Spleen (tissue), 11 donors: Measurements from ENCODE around the gene TMEM178B. TPM values are rescaled to one million over a fixed set of nuclear protein-coding genes. Genes with fewer than 3 reads are reported as not detected.

Experiments
- DNase-seq: peaks from one replicate; pipeline ENCODE4 v3.0.0-alpha.2; 2020
- H3K27ac ChIP-seq, 8 donors: fragments of 200-600 bp; sonication (generic) in 7 of 8; 1 replicate in 4 of 8; 2 replicates in 4 of 8; pipeline versions ENCODE4 v1.5.0 to v1.8.0; 2016 to 2021; ENCODE audit warnings: inconsistent platforms in 4 of 8, mild to moderate bottlenecking in 4 of 8, moderate library complexity in 1 of 8
- H3K27me3 ChIP-seq, 7 donors: fragments of 200-600 bp; sonication (generic) in 6 of 7; replicated peaks in 1 of 7; 1 replicate in 4 of 7; 2 replicates in 3 of 7; pipeline versions ENCODE4 v1.5.0 to v1.8.0; 2016 to 2021; ENCODE audit warnings: inconsistent platforms in 3 of 7, mild to moderate bottlenecking in 1 of 7
- H3K36me3 ChIP-seq, 6 donors: fragments of 200-600 bp; sonication (generic) in 5 of 6; 1 replicate in 4 of 6; 2 replicates in 2 of 6; pipeline versions ENCODE4 v1.5.0 to v1.8.0; 2016 to 2021; ENCODE audit warnings: inconsistent platforms in 2 of 6
- H3K4me1 ChIP-seq, 6 donors: fragments of 200-600 bp; sonication (generic) in 5 of 6; 1 replicate in 3 of 6; 2 replicates in 3 of 6; pipeline versions ENCODE4 v1.5.0 to v1.8.0; 2016 to 2021; ENCODE audit warnings: inconsistent platforms in 3 of 6
- H3K4me3 ChIP-seq, 8 donors: fragments of 200-600 bp; sonication (generic) in 7 of 8; 1 replicate in 4 of 8; 2 replicates in 4 of 8; pipeline versions ENCODE4 v1.5.0 to v1.8.0; 2016 to 2021; ENCODE audit warnings: inconsistent platforms in 4 of 8, mild to moderate bottlenecking in 4 of 8, moderate library complexity in 2 of 8
- H3K9me3 ChIP-seq, 8 donors: fragments of 200-600 bp; sonication (generic) in 7 of 8; 1 replicate in 4 of 8; 2 replicates in 4 of 8; pipeline versions ENCODE4 v1.5.0 to v1.8.0; 2016 to 2021; ENCODE audit warnings: inconsistent platforms in 4 of 8
- POLR2A ChIP-seq, 3 donors: fragments of 450-650 bp; IDR thresholded peaks; one replicate each; pipeline ENCODE4 v1.5.1; 2017; ENCODE audit warnings: antibody characterized with exemption in 3 of 3, mild to moderate bottlenecking in 1 of 3
- POLR2AphosphoS5 ChIP-seq, 3 donors: sonication (generic); formaldehyde crosslinking; IDR thresholded peaks; one replicate each; pipeline ENCODE4 v1.5.1; 2017; ENCODE audit warnings: antibody characterized with exemption in 3 of 3
- WGBS, 5 donors: extraction: QIAGEN DNeasy Blood & Tissue Kit in 3 of 5; methylation state at CpG; one replicate each; pipeline versions ENCODE4 v1.1.5 to v1.1.7; 2013 to 2018; 5-methylcytosine and 5-hydroxymethylcytosine counted together
- intact Hi-C: fragments of 100-400 bp; cut with DNase I; formaldehyde crosslinking; loops from one replicate; pipeline ENCODE4 v1.15.0; 2023; ENCODE audit warnings: low total_unique reads
- polyA plus RNA-seq, 3 donors: library from polyadenylated mRNA; stranded (reverse); fragments of 200-250 nt; gene quantifications; one replicate each; pipeline ENCODE4 v1.2.1, GENCODE V29; 2013
- total RNA-seq, 7 donors: library from RNA; depleted of rRNA in 3 of 7; stranded (reverse); fragments of >200 nt in 3 of 7; fragmentation: NEBNext Ultra II Directional in 4 of 7; extraction: Animal tissue kit (Norgen Biotek cat#: 25700) in 4 of 7; gene quantifications; one replicate each; pipeline versions ENCODE4 v1.1.0 to v1.2.1, GENCODE V29; 2016 to 2021
- TF ChIP-seq, protein P1 (sequence below), 11 experiments: fragments of 200-600 bp in 7 of 11; fragments of 450-650 bp in 4 of 11; sonication (generic) in 4 of 11; IDR thresholded peaks in 8 of 11; conservative IDR thresholded peaks in 3 of 11; 1 replicate in 7 of 11; 2 replicates in 4 of 11; pipeline versions ENCODE4 v1.4.0 to v1.8.0; 2016 to 2021; ENCODE audit warnings: antibody characterized with exemption in 11 of 11, inconsistent platforms in 4 of 11, mild to moderate bottlenecking in 1 of 11
- donor health status: healthy with polysubstance abuse.
- donor health status: DM: no; HTN: no; CAD: no; lungs with moderate emphysema.
- donor health status: DM: no; HTN: no; CAD: no.
- donor health status: Bipolar disorder and iron deficiency.
- donor health status: healthy.
- donor health status: DM: no; HTN: no; CAD: no.
- donor health status: DM: yes; HTN: yes; CAD: no.

Gene TMEM178B
- total and polyA plus RNA-seq, 10 donors, result 0.35 to 5.5 (median 1.3) TPM

DNA sequence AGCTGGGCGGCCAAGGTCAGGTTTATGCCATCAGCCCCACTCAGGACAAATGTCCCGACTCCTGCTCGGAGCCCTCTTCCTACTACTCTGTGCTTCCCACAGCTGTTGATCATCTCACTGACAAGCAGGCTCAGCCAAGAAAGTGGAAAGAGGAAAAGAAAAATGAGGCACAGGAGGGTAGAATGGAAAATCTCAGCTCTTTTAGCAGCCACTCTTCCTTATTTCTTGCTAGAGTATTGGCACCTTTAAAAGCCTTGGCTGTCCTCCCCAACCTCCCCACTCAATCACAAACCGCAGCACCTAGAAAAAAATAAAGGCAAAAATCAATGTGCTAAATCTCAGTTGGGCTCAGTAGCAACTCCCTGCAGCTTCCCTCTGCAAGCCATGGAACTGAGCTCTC lies 442.1 kb downstream of the TMEM178B start:
- peaks cover 0 to 11% (median 8%) of the 10 kb centered on the region in 6 donors for H3K4me1 ChIP-seq
- WGBS, 5 donors, result 69 to 77% (median 72%) methylated on average over 4 of the region's 4 CpGs
- peaks cover 0 to 35% (median 12%) of the 10 kb centered on the region in 7 donors for H3K27me3 ChIP-seq
- H3K9me3 ChIP-seq, result peaks cover 0 to 10% (median 0%) of the 10 kb centered on the region in 8 donors
- no peaks in the 10 kb centered on the region for H3K36me3 ChIP-seq
- no peak overlapping the region for H3K4me3 ChIP-seq
- no peak overlapping the region for H3K27ac ChIP-seq
- TF ChIP-seq POLR2A (IDR thresholded peaks at IDR 0.05) (no peak), POLR2AphosphoS5 (IDR thresholded peaks at IDR 0.05) (no peak)
- TF ChIP-seq, protein P1, sequence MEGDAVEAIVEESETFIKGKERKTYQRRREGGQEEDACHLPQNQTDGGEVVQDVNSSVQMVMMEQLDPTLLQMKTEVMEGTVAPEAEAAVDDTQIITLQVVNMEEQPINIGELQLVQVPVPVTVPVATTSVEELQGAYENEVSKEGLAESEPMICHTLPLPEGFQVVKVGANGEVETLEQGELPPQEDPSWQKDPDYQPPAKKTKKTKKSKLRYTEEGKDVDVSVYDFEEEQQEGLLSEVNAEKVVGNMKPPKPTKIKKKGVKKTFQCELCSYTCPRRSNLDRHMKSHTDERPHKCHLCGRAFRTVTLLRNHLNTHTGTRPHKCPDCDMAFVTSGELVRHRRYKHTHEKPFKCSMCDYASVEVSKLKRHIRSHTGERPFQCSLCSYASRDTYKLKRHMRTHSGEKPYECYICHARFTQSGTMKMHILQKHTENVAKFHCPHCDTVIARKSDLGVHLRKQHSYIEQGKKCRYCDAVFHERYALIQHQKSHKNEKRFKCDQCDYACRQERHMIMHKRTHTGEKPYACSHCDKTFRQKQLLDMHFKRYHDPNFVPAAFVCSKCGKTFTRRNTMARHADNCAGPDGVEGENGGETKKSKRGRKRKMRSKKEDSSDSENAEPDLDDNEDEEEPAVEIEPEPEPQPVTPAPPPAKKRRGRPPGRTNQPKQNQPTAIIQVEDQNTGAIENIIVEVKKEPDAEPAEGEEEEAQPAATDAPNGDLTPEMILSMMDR (IDR thresholded peaks at IDR 0.05 in 8 of 11, conservative IDR thresholded peaks at IDR 0.05 in 3 of 11), result no peak
- no peak for DNase-seq
- intact Hi-C loops, result no loop called here

GRCh38 chr7:141519623-141520022 lies 445.8 kb downstream of the TMEM178B start:
- TF ChIP-seq POLR2AphosphoS5 (IDR thresholded peaks at IDR 0.05) (no peak), POLR2A (IDR thresholded peaks at IDR 0.05) (no peak)
- TF ChIP-seq, protein P1 (IDR thresholded peaks at IDR 0.05 in 8 of 11, conservative IDR thresholded peaks at IDR 0.05 in 3 of 11), result no peak
- no peak for DNase-seq
- H3K4me3 ChIP-seq, result no peak overlapping the region
- H3K36me3 ChIP-seq, result no peaks in the 10 kb centered on the region
- no peak overlapping the region for H3K27ac ChIP-seq
- H3K4me1 ChIP-seq, result no peaks in the 10 kb centered on the region
- 84 to 97% (median 94%) methylated on average over 4 of the region's 4 CpGs for WGBS, 5 donors
- H3K27me3 ChIP-seq, result peaks cover 0 to 11% (median 0%) of the 10 kb centered on the region in 7 donors
- H3K9me3 ChIP-seq, result no peaks in the 10 kb centered on the region
- intact Hi-C loops, result no loop called here

GRCh38 chr7:141522657-141523342 lies 448.9 kb downstream of the TMEM178B start:
- TF ChIP-seq POLR2A (IDR thresholded peaks at IDR 0.05) (no peak), POLR2AphosphoS5 (IDR thresholded peaks at IDR 0.05) (no peak)
- TF ChIP-seq, protein P1 (IDR thresholded peaks at IDR 0.05 in 8 of 11, conservative IDR thresholded peaks at IDR 0.05 in 3 of 11), result no peak
- no peaks in the 10 kb centered on the region for H3K36me3 ChIP-seq
- 70 to 88% (median 78%) methylated on average over 3 of the region's 3 CpGs for WGBS, 5 donors
- H3K4me1 ChIP-seq, result no peaks in the 10 kb centered on the region
- no peak for DNase-seq
- peaks cover 0 to 7% (median 0%) of the 10 kb centered on the region in 7 donors for H3K27me3 ChIP-seq
- no peaks in the 10 kb centered on the region for H3K9me3 ChIP-seq
- intact Hi-C loops, result no loop called here
- H3K27ac ChIP-seq, result no peak overlapping the region
- no peak overlapping the region for H3K4me3 ChIP-seq

- no peak overlapping the region for H3K27ac ChIP-seq
- no peak overlapping the region for H3K4me3 ChIP-seq
- intact Hi-C loops, result no loop called here
- H3K9me3 ChIP-seq, result no peaks in the 10 kb centered on the region
- no peak for DNase-seq
- H3K4me1 ChIP-seq, result no peaks in the 10 kb centered on the region
- TF ChIP-seq POLR2AphosphoS5 (IDR thresholded peaks at IDR 0.05) (no peak), POLR2A (IDR thresholded peaks at IDR 0.05) (no peak)
- TF ChIP-seq, protein P1 (IDR thresholded peaks at IDR 0.05 in 8 of 11, conservative IDR thresholded peaks at IDR 0.05 in 3 of 11), result no peak
- peaks cover 0 to 13% (median 0%) of the 10 kb centered on the region in 7 donors for H3K27me3 ChIP-seq
- no peaks in the 10 kb centered on the region for H3K36me3 ChIP-seq
Measured at GRCh38 chr7:141525973-141526514, 452.2 kb downstream of the TMEM178B start.
